Loucy (cell line): ENCODE results near the gene HEBP2.

Experiments
- H2AFZ ChIP-seq: fragments of 200-600 bp; sonication (generic); 2 replicates; pipeline ENCODE4 v1.6.0; 2016; ENCODE audit warnings: antibody characterized with exemption, mild to moderate bottlenecking, low read length, moderate library complexity
- H3F3A ChIP-seq: fragments of 200-600 bp; 2 replicates; pipeline ENCODE4 v1.6.0; 2016; ENCODE audit warnings: antibody characterized with exemption, low read depth, mild to moderate bottlenecking
- H3K27me3 ChIP-seq: fragments of 200-600 bp; sonication (generic); 2 replicates; pipeline ENCODE4 v1.6.1; 2014; ENCODE audit warnings: low read length, mild to moderate bottlenecking; ENCODE audit not compliant: insufficient read depth, poor library complexity, severe bottlenecking
- H3K36me3 ChIP-seq: fragments of 200-600 bp; sonication (generic); 2 replicates; pipeline ENCODE4 v1.6.1; 2016; ENCODE audit warnings: low read length; ENCODE audit not compliant: insufficient read depth
- H3K4me1 ChIP-seq: fragments of 200-600 bp; sonication (generic); 2 replicates; pipeline ENCODE4 v1.5.1; 2014; ENCODE audit warnings: low read length, mild to moderate bottlenecking; ENCODE audit not compliant: insufficient read depth, poor library complexity, severe bottlenecking
- H3K4me2 ChIP-seq: fragments of 200-600 bp; sonication (generic); 2 replicates; pipeline ENCODE4 v1.6.0; 2014; ENCODE audit warnings: antibody characterized with exemption, low read length, low read depth, mild to moderate bottlenecking; ENCODE audit not compliant: poor library complexity, severe bottlenecking
- H3K4me3 ChIP-seq: fragments of 200-600 bp; sonication (generic); 2 replicates; pipeline ENCODE4 v1.5.1; 2014; ENCODE audit warnings: low read length, mild to moderate bottlenecking, mixed read lengths; ENCODE audit not compliant: poor library complexity, severe bottlenecking
- H3K79me2 ChIP-seq: fragments of 200-600 bp; sonication (generic); 2 replicates; pipeline ENCODE4 v1.6.1; 2014; ENCODE audit warnings: low read length; ENCODE audit not compliant: insufficient read depth
- H3K9ac ChIP-seq: fragments of 200-600 bp; sonication (generic); 2 replicates; pipeline ENCODE4 v1.6.0; 2014; ENCODE audit warnings: mild to moderate bottlenecking, low read depth, low read length, moderate library complexity; ENCODE audit not compliant: poor library complexity, severe bottlenecking
- H3K9me2 ChIP-seq: fragments of 200-600 bp; sonication (generic); replicated peaks from 2 replicates; pipeline ENCODE4 v1.6.1; 2016; ENCODE audit warnings: low read depth, low read length, mixed read lengths
- H3K9me3 ChIP-seq: fragments of 200-600 bp; sonication (generic); 2 replicates; pipeline ENCODE4 v1.6.1; 2014; ENCODE audit warnings: mild to moderate bottlenecking, antibody characterized with exemption, low read length, low read depth; ENCODE audit not compliant: insufficient read depth
- H4K20me1 ChIP-seq: fragments of 200-600 bp; sonication (generic); 2 replicates; pipeline ENCODE4 v1.6.0; 2014; ENCODE audit warnings: antibody characterized with exemption, low read length, mild to moderate bottlenecking; ENCODE audit not compliant: insufficient read depth, poor library complexity, severe bottlenecking
- EZH2phosphoT487 ChIP-seq: fragments of 200-600 bp; IDR thresholded peaks from 2 replicates; pipeline ENCODE4 v1.6.1; 2018; ENCODE audit warnings: antibody characterized with exemption, mild to moderate bottlenecking, moderate library complexity, borderline replicate concordance
- TF ChIP-seq, protein P1 (sequence below): fragments of 200-600 bp; sonication (generic); conservative IDR thresholded peaks from 2 replicates; pipeline ENCODE4 v1.5.1; 2014; ENCODE audit warnings: mild to moderate bottlenecking, antibody characterized with exemption, low read length

HEBP2 gene

DNA sequence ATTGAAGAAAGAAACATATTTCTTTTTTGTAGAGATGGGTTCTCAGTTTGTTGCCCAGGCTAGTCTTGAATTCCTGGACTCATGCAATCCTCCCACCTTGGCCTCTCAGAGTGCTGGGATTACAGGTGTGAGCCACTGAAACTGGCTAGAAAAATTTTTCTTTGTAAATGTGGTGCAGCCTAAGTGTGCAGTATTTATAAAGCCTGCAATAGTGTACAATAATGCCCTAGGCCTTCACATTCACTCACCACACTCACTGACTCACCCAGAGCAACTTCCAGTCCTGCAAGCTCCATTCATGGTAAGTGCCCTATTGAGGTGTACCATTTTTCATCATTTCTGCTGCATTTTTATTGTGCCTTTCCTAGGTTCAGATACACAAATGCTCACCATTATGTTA lies 63.9 kb downstream of the HEBP2 start:
- Histone ChIP-seq H3K9me2 (no peaks in the 10 kb centered on the region), H3K36me3 (no peaks in the 10 kb centered on the region), H3F3A (no peaks in the 10 kb centered on the region), H4K20me1 (no peaks in the 10 kb centered on the region), H3K9ac (no peak overlapping the region), H3K9me3 (no peaks in the 10 kb centered on the region), H3K27me3 (no peaks in the 10 kb centered on the region), H3K4me1 (no peaks in the 10 kb centered on the region), H3K4me2 (no peak overlapping the region), H3K79me2 (no peaks in the 10 kb centered on the region), H2AFZ (no peak overlapping the region), H3K4me3 (no peak overlapping the region)
- TF ChIP-seq EZH2phosphoT487: no peak
- TF ChIP-seq, protein P1, sequence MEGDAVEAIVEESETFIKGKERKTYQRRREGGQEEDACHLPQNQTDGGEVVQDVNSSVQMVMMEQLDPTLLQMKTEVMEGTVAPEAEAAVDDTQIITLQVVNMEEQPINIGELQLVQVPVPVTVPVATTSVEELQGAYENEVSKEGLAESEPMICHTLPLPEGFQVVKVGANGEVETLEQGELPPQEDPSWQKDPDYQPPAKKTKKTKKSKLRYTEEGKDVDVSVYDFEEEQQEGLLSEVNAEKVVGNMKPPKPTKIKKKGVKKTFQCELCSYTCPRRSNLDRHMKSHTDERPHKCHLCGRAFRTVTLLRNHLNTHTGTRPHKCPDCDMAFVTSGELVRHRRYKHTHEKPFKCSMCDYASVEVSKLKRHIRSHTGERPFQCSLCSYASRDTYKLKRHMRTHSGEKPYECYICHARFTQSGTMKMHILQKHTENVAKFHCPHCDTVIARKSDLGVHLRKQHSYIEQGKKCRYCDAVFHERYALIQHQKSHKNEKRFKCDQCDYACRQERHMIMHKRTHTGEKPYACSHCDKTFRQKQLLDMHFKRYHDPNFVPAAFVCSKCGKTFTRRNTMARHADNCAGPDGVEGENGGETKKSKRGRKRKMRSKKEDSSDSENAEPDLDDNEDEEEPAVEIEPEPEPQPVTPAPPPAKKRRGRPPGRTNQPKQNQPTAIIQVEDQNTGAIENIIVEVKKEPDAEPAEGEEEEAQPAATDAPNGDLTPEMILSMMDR: no peak

DNA sequence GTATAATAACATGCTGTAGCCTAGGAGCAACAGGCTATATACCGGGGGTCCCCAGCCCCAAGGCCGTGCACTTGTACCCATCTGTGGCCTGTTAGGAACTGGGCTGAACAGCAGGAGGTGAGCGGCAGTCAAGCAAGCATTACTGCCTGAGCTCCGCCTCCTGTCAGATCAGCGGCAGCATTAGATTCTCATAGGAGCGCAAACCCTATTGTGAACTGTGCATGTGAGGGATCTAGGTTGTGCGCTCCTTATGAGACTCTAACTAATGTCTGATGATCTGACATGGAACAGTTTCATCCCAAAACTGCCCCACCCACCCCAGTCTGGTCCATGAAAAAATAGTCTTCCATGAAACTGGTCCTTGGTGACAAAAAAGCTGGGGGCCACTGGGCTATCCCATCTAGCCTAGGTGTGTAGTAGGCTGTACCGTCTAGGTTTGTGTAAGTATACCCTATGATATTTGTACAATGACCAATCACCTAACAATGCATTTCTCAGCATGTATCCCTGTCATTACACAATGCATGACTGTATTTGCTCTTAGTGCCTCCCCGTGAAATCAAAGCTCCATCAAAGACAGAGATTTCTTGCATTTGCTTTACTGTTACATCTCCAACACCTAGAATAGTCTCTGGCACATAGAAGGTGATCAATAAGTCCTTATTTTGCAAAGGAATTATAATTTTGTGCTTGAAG lies 64.4 kb downstream of the HEBP2 start:
- Histone ChIP-seq H3F3A (no peaks in the 10 kb centered on the region), H3K4me3 (no peak overlapping the region), H3K79me2 (no peaks in the 10 kb centered on the region), H3K4me2 (no peak overlapping the region), H3K4me1 (no peaks in the 10 kb centered on the region), H3K9ac (no peak overlapping the region), H3K36me3 (no peaks in the 10 kb centered on the region), H3K27me3 (no peaks in the 10 kb centered on the region), H4K20me1 (no peaks in the 10 kb centered on the region), H2AFZ (no peak overlapping the region), H3K9me3 (no peaks in the 10 kb centered on the region), H3K9me2 (no peaks in the 10 kb centered on the region)
- TF ChIP-seq, protein P1: no peak
- TF ChIP-seq EZH2phosphoT487: no peak
